ENCODE results near the gene NSD1. TPM values are rescaled to one million over a fixed set of nuclear protein-coding genes. Genes with fewer than 3 reads are reported as not detected.
"Not testable (repeated sequence)": the region's sequence is repeated elsewhere in the genome, so short reads cannot be mapped to it uniquely, and the experiment has no call there.

Gene NSD1
- total RNA-seq, 4 donors from 2014 or later, result 46.4 to 112 (median 50.1) TPM

DNA sequence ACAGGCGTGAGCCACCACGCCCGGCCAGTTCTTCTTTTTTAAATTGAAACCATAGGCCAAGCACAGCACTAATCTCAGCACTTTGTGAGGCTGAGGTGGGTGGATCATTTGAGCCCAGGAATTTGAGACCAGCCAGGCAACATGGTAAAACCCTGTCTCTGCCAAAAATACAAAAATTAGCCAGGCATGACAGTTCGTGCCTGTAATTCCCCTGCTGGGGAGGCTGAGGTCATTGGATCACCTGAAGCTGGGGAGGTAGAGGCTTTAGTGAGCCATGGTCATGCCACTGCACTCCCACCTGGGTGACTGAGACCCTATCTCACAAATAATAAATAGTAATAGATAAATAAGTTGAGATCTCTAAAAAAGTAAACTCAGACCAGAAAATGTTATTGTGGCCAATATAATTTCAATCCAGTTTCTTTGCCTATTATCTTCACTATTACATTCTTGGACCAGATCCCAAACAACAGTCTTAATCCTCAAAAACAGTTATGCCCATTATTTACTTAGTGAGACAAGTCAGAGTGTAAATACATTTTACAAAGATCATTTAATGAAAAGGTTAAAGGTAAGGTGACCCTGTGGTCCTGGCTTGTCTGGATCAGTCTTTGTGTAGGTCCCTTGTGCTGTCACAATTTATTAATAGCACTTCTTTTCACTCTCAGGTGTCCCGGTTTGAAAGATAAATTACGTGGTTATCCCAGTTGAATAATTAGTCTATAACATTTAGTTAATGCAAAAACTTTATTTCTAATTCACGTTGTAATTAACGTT, 116.4 kb downstream of the NSD1 start:
- Histone ChIP-seq H3K4me1 (no peaks in the 10 kb centered on the region), H3K9me3 (no peaks in the 10 kb centered on the region), H3K4me3 (no peak overlapping the region), H3K36me3 (peaks cover 0 to 90% (median 0%) of the 10 kb centered on the region in 3 donors), H3K27me3 (no peaks in the 10 kb centered on the region), H3K27ac (no peak overlapping the region)
- no peak for DNase-seq
- TF ChIP-seq CTCF (IDR thresholded peaks at IDR 0.05) (no peak), POLR2A (IDR thresholded peaks at IDR 0.05) (no peak)

DNA sequence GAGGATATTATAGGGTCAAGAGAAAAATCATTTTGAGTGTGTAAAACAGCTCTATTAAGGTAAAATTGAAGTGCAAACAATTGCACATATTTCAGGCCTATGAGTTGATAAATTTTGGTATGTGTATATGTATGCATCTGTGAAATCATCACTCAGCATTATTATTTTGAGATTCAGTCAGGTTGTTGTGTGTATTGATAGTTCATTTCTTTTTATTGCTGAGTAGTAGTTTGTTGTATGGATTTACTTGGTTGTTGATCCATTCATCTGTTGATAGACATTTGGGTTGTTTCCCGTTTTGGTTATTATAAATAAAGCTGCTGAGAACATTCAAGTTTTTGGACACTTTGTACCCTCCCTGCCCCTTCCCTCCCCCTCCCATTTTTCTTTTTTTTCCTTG, 119.7 kb downstream of the NSD1 start:
- no peaks in the 10 kb centered on the region for H3K9me3 ChIP-seq
- peaks cover 0 to 96% (median 0%) of the 10 kb centered on the region in 3 donors for H3K36me3 ChIP-seq
- H3K4me3 ChIP-seq, result no peak overlapping the region
- H3K4me1 ChIP-seq, result no peaks in the 10 kb centered on the region
- no peaks in the 10 kb centered on the region for H3K27me3 ChIP-seq
- TF ChIP-seq CTCF (IDR thresholded peaks at IDR 0.05) (no peak), POLR2A (IDR thresholded peaks at IDR 0.05) (no peak)
- H3K27ac ChIP-seq, result no peak overlapping the region
- no peak for DNase-seq

DNA sequence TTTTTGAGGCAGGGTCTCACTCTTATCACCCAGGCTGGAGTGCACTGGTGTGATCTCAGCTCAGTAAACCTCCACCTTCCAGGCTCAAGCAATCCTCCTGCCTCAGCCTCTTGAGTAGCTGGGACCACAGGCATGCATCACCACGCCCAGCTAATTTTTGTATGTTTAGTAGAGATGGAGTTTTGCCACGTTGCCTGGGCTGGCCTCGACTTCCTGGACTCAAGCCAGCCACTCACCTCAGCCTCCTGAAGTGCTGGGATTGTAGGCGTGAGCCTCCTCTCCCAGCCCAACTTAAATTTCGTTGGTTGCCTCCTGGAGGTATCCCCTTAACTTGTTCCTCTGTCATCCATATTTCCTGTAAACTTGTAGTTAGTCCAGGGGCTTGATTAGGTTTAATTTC, 122.7 kb downstream of the NSD1 start:
- no peak overlapping the region for H3K27ac ChIP-seq
- no peaks in the 10 kb centered on the region for H3K27me3 ChIP-seq
- no peaks in the 10 kb centered on the region for H3K4me1 ChIP-seq
- no peaks in the 10 kb centered on the region for H3K9me3 ChIP-seq
- H3K36me3 ChIP-seq, result peaks cover 0 to 95% (median 3%) of the 10 kb centered on the region in 3 donors
- no peak overlapping the region for H3K4me3 ChIP-seq
- no peak for TF ChIP-seq POLR2A (IDR thresholded peaks at IDR 0.05)
- TF ChIP-seq CTCF (IDR thresholded peaks at IDR 0.05), result no peak
- no peak for DNase-seq

- H3K27me3 ChIP-seq, H3K4me3 ChIP-seq, H3K4me1 ChIP-seq, DNase-seq, H3K9me3 ChIP-seq, H3K27ac ChIP-seq: not testable (repeated sequence)
- H3K36me3 ChIP-seq, result peaks cover 0 to 89% (median 3%) of the 10 kb centered on the region in 3 donors
Observed at GRCh38 chr5:177258711-177259110, 125.1 kb downstream of the NSD1 start.

- no peak overlapping the region for H3K27ac ChIP-seq
- H3K27me3 ChIP-seq, result no peaks in the 10 kb centered on the region
- DNase-seq, result no peak
- H3K9me3 ChIP-seq, result no peaks in the 10 kb centered on the region
- peaks cover 0 to 77% (median 3%) of the 10 kb centered on the region in 3 donors for H3K36me3 ChIP-seq
- TF ChIP-seq POLR2A (IDR thresholded peaks at IDR 0.05), result no peak
- H3K4me1 ChIP-seq, result no peaks in the 10 kb centered on the region
- H3K4me3 ChIP-seq, result no peak overlapping the region
Observed at GRCh38 chr5:177260961-177261360, 127.4 kb downstream of the NSD1 start.

GRCh38 chr5:177261510-177261909, 127.9 kb downstream of the NSD1 start:
- peaks cover 0 to 78% (median 3%) of the 10 kb centered on the region in 3 donors for H3K36me3 ChIP-seq
- no peak overlapping the region for H3K27ac ChIP-seq
- H3K9me3 ChIP-seq, result no peaks in the 10 kb centered on the region
- no peaks in the 10 kb centered on the region for H3K4me1 ChIP-seq
- H3K27me3 ChIP-seq, result no peaks in the 10 kb centered on the region
- H3K4me3 ChIP-seq, result no peak overlapping the region
- TF ChIP-seq CTCF (IDR thresholded peaks at IDR 0.05), result no peak
- no peak for DNase-seq
